Mononuclear cell (primary cell): ENCODE results near the gene PRKCA. TPM values are rescaled to one million over a fixed set of nuclear protein-coding genes. Genes with fewer than 3 reads are reported as not detected.
"Not testable (repeated sequence)": the region's sequence is repeated elsewhere in the genome, so short reads cannot be mapped to it uniquely, and the experiment has no call there.

ENCODE experiments used
- H3K27me3 ChIP-seq: 2 replicates; pipeline ENCODE4 v1.6.0; 2011; ENCODE audit warnings: low read length, control low read depth; ENCODE audit not compliant: insufficient read depth
- H3K4me1 ChIP-seq: 2 replicates; pipeline ENCODE4 v1.5.1; 2011; ENCODE audit warnings: mild to moderate bottlenecking, low read length, control low read depth; ENCODE audit not compliant: insufficient read depth
- H3K4me3 ChIP-seq: 2 replicates; pipeline ENCODE4 v1.5.1; 2011; ENCODE audit warnings: mild to moderate bottlenecking, low read length, moderate library complexity
- H3K9me3 ChIP-seq: 2 replicates; pipeline ENCODE4 v1.5.1; 2011; ENCODE audit warnings: low read depth, mild to moderate bottlenecking, control low read depth, low read length
- total RNA-seq: library from RNA; depleted of rRNA; stranded (reverse); fragments of >200 nt; gene quantifications from one replicate; pipeline ENCODE4 v1.2.3, GENCODE V29; 2012

Gene PRKCA
- total RNA-seq, 1 donor = 35.6 TPM

- Histone ChIP-seq H3K9me3 (no peaks in the 10 kb centered on the region), H3K4me1 (no peaks in the 10 kb centered on the region), H3K4me3 (no peak overlapping the region)
These were observed 25.2 kb upstream of the PRKCA start for GRCh38 chr17:66277191-66277590.

GRCh38 chr17:66281661-66282369 lies 20.6 kb upstream of the PRKCA start:
- no peaks in the 10 kb centered on the region for H3K27me3 ChIP-seq
- H3K4me1 ChIP-seq = peaks cover 7% of the 10 kb centered on the region
- no peaks in the 10 kb centered on the region for H3K9me3 ChIP-seq
- no peak overlapping the region for H3K4me3 ChIP-seq

More at GRCh38 chr17:66277191-66277590, 25.2 kb upstream of the PRKCA start:
- H3K27me3 ChIP-seq = no peaks in the 10 kb centered on the region

- peaks cover 7% of the 10 kb centered on the region for H3K4me1 ChIP-seq
- H3K27me3 ChIP-seq = no peaks in the 10 kb centered on the region
- no peak overlapping the region for H3K4me3 ChIP-seq
These were observed 19.0 kb upstream of the PRKCA start for GRCh38 chr17:66283296-66283934.

GRCh38 chr17:66283971-66284370 lies 18.4 kb upstream of the PRKCA start:
- no peak overlapping the region for H3K4me3 ChIP-seq
- H3K9me3 ChIP-seq = no peaks in the 10 kb centered on the region
- peaks cover 7% of the 10 kb centered on the region for H3K4me1 ChIP-seq
- H3K27me3 ChIP-seq = no peaks in the 10 kb centered on the region

More at GRCh38 chr17:66283296-66283934, 19.0 kb upstream of the PRKCA start:
- H3K9me3 ChIP-seq = no peaks in the 10 kb centered on the region

- peaks cover 7% of the 10 kb centered on the region for H3K4me1 ChIP-seq
- no peaks in the 10 kb centered on the region for H3K27me3 ChIP-seq
- H3K4me3 ChIP-seq = no peak overlapping the region
- H3K9me3 ChIP-seq = no peaks in the 10 kb centered on the region
These were observed 17.3 kb upstream of the PRKCA start for GRCh38 chr17:66285149-66285548.

- H3K27me3 ChIP-seq = no peaks in the 10 kb centered on the region
- H3K4me3 ChIP-seq = no peak overlapping the region
- peaks cover 7% of the 10 kb centered on the region for H3K4me1 ChIP-seq
- H3K9me3 ChIP-seq = no peaks in the 10 kb centered on the region
These were observed 14.5 kb upstream of the PRKCA start for GRCh38 chr17:66287911-66288310.

GRCh38 chr17:66290101-66290722 lies 12.2 kb upstream of the PRKCA start:
- Histone ChIP-seq H3K27me3 (no peaks in the 10 kb centered on the region), H3K9me3 (no peaks in the 10 kb centered on the region), H3K4me1 (peaks cover 7% of the 10 kb centered on the region), H3K4me3 (no peak overlapping the region)

- H3K4me1 ChIP-seq = no peaks in the 10 kb centered on the region
- no peaks in the 10 kb centered on the region for H3K27me3 ChIP-seq
- H3K9me3 ChIP-seq = no peaks in the 10 kb centered on the region
- no peak overlapping the region for H3K4me3 ChIP-seq
These were observed 10.1 kb upstream of the PRKCA start for GRCh38 chr17:66292353-66292752.

GRCh38 chr17:66296289-66296725 lies 6.1 kb upstream of the PRKCA start:
- no peak overlapping the region for H3K4me3 ChIP-seq
- peaks cover 11% of the 10 kb centered on the region for H3K27me3 ChIP-seq
- H3K4me1 ChIP-seq = no peaks in the 10 kb centered on the region
- no peaks in the 10 kb centered on the region for H3K9me3 ChIP-seq

GRCh38 chr17:66297443-66297842 lies 5.0 kb upstream of the PRKCA start:
- H3K4me1 ChIP-seq, H3K4me3 ChIP-seq, H3K9me3 ChIP-seq: not testable (repeated sequence)
- peaks cover 11% of the 10 kb centered on the region for H3K27me3 ChIP-seq

GRCh38 chr17:66299711-66300110 lies 2.7 kb upstream of the PRKCA start:
- no peak overlapping the region for H3K4me3 ChIP-seq
- peaks cover 19% of the 10 kb centered on the region for H3K4me1 ChIP-seq
- peaks cover 11% of the 10 kb centered on the region for H3K27me3 ChIP-seq
- H3K9me3 ChIP-seq = no peaks in the 10 kb centered on the region

- Histone ChIP-seq H3K27me3 (peaks cover 11% of the 10 kb centered on the region), H3K4me3 (no peak overlapping the region), H3K4me1 (peaks cover 22% of the 10 kb centered on the region), H3K9me3 (no peaks in the 10 kb centered on the region)
These were observed 1.5 kb upstream of the PRKCA start for GRCh38 chr17:66300956-66301355.

GRCh38 chr17:66301367-66301863 lies 998 bp upstream of the PRKCA start:
- H3K4me1 ChIP-seq = peaks cover 22% of the 10 kb centered on the region
- no peaks in the 10 kb centered on the region for H3K9me3 ChIP-seq
- peaks cover 11% of the 10 kb centered on the region for H3K27me3 ChIP-seq
- peak overlapping the region; percentile 44 for H3K4me3 ChIP-seq

- Histone ChIP-seq H3K4me1 (peaks cover 22% of the 10 kb centered on the region), H3K4me3 (peak overlapping the region; percentile 60), H3K27me3 (peaks cover 11% of the 10 kb centered on the region), H3K9me3 (no peaks in the 10 kb centered on the region)
These were observed 581 bp downstream of the PRKCA start for GRCh38 chr17:66302761-66303626.
